NOMO-1 treated with DMSO at 0.1 percent for 48 hours (cell line): ENCODE data around the gene BNC2.

ENCODE experiments used
- DNase-seq: peaks from one replicate; lab custom pipeline; 2025; ENCODE audit not compliant: unreplicated experiment; lab: John Stamatoyannopoulos, UW

Gene BNC2

DNA sequence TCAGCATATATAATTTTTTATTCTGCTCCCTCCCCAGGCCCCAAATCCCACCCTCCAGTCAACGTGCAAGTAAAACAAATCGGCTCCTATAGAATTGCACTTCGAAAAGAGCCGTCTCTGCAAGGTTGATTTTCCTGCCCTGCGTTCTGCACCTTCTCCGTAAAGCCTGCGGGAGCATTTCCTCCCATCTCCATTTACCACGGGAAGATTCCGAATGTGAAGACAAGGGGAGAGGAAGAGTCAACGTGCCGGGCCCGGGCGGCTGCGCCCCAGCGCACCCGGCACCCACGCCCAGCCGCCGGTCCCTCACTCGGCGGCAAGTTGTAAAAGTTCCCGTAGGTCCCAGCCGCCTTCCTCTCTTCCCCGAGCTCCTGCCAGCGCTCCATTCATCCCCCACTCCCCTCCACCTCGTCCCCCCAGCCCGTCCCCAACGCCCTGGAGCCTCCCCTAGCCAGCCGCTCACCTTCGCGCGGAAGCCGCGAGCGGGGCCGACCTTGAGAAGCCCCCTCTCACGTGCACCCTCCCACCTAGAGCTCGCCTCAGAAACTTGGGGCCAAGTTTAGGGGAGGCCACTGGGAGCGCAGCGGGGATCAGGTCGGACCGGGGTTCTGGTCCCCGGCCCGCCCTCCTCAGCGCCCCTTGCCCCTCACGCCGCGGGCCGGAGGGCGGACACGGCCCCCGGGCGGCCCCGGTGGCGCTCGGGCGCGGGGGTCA lies 431 bp downstream of the BNC2 start:
- DNase-seq, result no peak

DNA sequence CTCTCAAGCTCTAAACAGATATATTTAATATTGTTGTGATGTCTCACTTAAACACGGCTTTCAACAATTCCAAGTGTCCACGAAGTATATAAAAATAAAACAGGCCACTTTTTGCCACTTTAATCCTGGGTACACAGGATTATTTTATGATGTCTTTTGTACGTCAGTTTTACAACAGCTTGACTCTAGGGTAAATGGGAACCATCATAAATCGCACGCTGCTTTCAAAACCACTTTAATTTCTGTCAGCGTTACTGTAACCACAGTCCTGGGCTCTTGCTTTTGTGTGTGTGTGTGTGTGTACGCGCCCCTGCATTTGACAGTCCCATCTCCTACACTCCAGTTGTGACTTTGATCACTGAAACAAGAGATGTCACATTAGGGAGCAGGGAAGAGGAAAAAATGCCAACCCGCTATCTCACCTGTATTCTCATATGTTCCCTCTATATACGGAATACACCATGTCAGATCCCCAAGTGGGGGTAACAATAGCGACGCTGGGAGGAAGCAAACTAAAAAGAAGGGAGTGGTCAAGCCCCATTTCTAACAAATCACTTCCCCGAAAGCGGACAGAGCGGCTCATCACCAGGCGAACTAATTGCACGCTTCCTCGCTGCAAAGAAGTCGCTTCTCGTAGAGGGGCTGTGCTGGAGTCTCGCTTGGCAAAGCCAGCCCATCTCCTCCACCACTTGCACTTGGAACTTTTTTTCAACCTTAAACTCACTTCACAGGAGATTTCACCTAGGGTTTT lies 1.2 kb downstream of the BNC2 start:
- no peak for DNase-seq

DNA sequence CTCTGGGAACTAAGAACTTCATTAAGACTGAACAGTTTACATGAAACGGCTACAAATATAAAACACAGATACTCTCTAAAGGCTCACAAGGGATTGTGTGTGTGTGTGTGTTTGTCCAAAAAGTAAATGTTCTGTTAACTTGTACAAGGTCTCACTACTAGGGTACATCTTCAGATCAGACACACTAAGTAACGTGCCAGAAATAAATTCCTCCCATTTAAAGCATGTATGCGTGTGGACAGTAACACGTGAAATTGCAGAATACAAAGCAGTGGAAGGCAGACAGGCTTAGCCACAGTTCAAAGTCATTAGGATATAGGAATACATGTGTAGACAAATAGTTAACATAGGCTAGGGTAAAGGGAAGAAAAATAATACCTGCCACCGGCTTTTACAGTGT lies 1.8 kb downstream of the BNC2 start:
- DNase-seq, result no peak

DNA sequence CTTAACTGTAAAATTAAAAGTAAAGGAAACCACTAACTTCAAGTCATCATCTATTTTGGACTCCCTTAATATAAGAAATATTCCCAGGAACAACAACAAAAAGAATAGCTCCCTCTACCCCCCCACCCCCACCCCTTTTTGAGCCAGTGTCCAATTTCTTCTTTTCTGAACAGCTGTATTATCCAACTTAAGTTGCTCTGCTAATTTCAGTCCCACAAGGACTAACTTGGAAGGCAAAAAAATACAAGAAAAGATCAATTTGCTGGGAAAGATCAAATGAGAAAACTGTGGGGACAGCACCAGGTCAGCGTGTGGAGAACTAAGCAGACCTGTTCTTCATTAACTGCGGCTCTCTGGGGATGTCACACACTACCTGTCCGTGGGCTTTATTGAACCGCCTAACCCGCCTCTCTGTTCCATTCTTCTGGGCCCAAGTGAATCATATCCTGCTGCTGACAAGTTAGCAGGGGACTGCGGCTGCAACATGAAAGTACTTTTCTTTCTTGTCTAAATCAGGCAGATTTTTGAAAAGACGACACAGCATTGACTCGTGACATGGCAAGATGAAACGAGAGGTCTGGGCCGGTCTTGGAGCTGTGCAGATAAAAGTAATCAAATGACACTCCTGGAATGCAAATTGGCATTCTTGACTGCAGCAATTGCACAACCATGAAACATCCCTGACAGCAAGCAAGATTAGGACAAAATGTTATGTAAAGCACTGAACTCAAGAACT lies 2.7 kb downstream of the BNC2 start:
- no peak for DNase-seq

DNA sequence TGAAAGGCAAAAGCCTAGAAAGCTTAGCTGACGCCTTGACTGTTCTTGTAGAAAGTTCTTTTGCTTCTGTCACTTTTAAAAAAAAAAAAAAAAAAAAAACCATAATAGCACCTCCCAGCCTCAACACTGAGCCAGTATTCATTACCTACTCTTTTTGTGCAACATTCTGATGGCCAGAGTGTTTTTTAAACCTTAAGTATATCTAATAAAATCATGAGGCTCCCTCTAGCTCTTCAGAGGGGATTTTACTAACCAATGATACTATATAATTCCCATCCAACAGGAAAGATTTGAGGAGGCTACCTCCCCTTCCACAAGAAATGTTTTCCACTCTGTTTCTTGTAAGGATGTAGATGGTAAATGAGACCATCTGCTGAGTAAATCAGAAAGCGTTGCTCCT lies 3.9 kb downstream of the BNC2 start:
- no peak for DNase-seq

DNA sequence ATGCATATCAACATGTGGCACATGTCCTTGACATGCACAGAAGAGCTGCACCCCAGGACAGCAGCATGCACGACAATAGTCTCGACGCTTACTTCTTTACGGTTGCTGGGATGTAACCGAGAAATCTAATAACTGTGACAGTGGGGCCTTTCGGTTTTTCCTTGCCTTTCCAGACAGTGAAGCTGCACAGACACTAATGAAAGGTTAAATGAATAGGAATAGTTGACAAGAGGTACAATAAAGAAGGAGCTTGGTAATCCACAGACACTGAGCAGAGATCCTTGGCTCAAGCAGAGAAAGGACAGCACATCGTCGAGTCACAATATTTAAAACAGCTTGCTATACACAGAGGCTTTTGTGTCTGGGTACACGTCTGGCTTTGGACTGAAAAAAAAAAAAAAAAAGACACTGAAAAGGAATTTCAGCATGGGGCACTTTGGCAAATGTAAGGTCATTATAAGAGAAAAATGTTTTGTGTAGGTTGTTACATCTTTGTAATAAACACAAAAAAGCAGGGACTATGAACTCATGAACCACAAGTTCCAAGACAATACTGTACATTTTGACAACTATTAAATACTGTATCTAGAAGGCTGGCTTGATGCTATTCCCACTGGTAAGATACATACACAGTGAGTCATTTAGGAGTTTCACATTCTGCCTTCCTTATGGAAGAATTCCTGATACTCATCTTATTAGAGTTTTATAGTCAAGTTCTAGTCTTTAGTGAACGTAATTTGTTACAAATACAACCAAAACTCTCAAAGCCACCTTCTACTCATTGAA lies 5.6 kb downstream of the BNC2 start:
- no peak for DNase-seq

DNA sequence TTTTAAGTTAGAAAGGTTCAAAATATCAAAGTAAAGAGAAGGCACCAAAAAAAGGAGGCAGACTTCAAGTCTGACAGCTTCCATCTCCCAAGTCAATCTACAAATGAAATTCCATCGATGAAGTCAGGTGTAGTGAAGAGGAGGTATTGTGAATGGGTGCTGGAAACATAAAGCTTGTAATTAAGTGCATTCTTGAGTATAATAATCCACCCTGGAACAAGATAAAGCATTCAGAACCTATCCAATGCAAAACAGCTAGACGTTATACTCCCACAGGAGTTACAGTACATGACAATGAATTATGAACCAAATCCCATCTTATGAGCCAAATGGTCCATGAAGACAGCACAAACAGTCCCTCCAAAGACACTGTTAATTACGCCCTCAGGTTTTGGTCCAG lies 22.3 kb downstream of the BNC2 start:
- no peak for DNase-seq

DNA sequence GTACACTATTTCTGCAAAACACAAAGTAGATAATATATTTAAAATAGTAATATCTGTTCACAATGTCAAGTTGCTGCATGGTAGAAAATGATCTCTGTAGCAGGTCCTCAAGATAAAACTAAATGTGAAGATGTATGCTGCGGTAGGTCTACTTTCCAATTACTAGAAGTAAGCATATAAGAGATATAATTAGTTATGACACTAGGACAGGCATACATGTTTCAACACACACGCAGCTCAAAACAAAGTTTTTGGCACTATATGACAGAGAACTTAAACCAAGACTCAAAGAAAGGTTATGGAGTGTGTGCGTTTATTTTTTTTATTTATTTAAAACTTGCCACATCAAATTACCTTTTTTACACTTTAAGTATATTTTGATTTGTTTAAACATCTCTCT lies 23.5 kb downstream of the BNC2 start:
- DNase-seq, result no peak

DNA sequence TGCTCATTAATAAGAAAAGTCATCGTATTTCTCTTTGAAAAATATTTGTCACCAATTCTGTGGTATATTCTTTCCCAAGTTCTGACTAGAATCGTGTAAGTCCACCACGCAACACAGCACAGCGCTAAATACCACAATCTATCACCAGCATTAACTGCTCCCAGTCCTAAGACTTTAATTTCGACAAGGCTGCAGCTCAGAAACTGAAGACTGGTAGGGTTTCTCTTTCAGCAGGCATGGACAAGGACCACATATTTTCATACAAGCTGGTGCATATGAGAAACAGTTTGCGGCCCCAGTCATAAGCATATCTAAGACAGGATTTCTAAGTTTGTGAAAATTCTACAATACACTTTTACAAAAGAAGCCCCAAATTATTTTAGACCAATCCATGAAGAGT lies 24.1 kb downstream of the BNC2 start:
- no peak for DNase-seq

DNA sequence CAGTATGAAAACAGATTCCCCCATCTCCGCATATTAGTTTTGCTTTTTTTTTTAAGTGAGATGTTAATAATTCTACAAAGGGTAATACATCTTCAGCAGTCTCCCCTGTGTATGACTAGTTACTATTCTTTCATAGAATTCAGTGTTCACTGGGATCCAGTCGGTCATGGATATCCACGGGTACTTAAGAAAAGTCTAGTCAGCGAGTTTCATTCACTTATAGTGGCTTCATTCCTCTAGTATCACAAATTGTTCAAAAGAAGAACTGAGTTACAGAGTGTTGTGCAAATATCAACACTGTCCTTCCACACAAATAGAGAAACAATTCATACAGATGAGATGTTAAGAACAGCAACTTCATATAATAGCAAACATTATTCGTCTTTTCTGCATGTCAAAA lies 35.7 kb downstream of the BNC2 start:
- no peak for DNase-seq

DNA sequence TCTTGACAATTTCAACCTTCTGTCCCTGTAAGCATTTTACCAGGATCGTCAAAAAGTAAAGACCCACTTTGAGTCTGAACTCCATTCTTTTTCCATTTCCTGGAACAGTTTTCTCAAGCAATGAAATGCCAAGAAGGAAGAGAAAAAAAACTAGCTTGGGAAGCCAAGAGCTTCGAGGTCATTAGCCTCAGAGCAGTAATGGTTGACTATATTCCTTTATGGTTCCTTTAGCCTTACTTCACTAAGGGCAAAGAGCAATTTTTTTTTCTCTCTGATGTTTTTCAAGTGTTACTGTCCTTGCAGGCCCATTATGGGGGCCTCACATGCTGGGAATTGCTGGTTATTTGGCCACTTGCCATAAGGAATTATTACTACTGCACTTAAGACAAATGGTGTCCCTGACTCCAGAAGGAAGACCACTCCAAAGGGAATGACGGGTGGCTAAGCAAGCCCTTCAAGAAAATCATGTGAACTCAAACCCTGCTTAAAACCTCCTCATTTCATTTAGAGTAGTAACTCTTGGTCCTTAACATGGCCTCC lies 37.1 kb downstream of the BNC2 start:
- no peak for DNase-seq

DNA sequence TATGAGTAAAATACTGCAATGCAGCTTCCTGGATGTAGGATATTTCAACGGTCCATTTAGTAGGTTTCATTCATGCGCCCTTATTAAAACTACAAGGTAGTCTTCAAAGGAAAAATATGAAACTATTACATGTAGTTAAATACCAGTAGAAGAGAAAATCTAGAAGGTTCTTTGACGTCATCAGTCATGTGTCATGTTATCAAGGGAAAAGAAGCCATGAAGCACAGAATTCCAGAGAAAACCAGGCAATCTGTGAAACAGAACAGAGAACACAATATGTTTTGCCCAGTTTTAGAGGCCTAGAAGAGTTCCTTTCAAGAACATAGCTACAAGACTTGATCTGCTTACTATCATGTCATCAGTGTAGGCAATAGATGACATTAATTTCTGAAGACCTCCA lies 38.4 kb downstream of the BNC2 start:
- DNase-seq, result no peak

DNA sequence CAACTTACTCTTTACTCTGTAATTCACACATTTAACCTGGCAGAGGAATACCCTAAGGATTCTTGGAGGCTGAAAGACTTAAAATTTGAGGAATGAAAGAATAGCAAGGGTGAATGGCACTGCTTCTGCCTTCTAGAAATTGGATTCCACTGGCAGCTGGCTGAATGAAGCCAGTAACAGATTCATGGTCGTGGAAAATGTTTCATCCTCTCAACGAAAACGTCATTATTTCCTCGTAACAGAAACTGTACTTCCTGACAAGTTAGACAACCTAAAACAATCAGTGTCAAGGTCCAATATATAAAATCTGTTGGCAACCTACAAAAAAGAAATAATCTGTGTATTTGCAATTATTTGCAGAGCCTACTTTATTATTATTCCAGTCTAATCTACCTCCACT lies 39.7 kb downstream of the BNC2 start:
- DNase-seq, result no peak

DNA sequence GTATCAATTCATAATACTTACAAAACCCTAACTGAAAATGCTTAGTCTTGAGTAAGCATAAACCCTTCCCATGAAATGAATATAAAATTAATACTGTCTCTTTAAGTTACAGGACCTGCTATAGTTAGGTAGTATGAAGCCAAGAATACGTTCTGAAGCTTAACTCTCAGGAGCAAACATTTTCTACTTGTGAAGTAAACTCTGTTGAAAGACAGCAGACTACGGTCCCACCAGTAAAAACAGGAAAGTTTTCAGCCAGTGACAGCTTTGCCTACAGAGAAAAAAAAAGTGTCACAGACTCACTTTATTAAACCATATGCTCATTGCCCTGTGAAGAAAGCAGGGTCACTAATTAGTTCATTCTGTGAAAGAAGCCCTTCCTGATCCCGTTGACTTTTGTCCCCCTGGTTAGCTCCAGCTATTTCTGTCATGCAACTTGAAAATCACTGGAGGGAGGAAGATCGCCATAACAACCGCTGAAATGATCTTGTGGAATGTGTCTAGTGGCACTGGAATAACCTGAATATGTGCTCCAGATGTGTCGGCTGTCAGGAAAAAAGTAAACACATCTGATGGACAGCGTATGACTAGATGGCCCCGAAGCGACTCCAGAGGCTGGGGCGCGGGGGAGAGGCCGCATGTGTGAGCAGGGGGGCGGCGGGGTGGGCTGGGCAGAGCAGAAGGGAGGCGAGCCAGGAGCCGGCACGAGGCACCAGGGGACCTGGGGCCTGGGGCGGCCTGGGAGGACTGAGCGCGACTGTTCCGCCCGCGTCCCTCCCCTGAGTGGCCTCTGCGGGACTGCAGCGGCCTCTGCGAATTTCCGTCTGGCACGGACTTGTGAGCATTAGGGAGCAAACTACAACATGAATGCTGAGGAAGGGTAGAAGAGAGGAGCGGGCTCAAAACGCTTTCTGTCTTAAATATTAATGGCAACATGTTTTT lies 41.9 kb downstream of the BNC2 start:
- DNase-seq, result no peak

DNA sequence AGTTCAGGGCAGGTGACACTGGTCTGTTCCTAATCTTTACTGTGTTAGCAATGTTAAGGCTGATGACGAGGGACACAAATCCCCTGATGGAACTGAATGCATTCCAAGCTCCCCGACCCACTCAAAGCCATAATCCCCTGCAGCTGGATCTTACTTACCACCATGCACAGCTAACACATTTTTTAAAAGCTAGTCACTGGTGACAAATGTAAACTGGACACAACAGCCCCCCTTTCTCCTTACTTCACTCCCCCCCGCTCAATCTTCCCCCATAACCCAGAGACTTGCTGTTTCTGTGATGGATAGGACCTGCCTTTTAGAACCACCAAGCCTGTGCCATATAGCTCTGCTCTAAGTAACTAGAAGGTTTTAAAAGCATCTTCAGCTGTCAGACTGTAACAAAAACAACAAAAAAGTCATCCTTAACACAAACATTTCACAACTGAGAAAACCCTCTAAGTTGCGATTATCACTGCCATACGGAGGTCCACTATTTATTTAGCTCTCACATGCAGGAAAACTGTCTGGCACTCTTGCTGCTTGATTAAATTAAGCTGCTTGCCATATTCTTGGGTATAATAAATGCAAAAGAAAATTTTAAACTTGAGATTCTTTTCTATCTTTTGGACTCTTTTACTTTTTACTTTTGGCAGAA lies 44.4 kb downstream of the BNC2 start:
- no peak for DNase-seq

DNA sequence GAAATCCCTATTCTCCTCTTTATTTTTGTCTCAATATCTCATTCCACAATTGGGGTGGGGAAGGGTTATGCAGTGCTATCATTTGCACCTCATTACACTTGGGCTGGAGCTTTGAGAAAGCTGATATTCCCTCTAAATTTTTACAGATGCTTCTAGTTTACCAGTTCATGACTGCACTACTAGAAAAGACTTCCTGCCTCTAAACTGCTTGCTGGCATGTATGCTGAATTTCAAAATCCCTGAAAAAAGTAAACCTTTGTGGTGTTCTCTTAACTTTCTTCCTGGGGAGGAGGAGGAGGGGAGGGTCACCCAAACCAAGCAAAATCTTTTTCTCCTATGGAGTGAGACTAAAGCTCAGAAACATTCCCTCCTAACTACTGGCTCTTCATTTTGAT lies 45.1 kb downstream of the BNC2 start:
- no peak for DNase-seq

DNA sequence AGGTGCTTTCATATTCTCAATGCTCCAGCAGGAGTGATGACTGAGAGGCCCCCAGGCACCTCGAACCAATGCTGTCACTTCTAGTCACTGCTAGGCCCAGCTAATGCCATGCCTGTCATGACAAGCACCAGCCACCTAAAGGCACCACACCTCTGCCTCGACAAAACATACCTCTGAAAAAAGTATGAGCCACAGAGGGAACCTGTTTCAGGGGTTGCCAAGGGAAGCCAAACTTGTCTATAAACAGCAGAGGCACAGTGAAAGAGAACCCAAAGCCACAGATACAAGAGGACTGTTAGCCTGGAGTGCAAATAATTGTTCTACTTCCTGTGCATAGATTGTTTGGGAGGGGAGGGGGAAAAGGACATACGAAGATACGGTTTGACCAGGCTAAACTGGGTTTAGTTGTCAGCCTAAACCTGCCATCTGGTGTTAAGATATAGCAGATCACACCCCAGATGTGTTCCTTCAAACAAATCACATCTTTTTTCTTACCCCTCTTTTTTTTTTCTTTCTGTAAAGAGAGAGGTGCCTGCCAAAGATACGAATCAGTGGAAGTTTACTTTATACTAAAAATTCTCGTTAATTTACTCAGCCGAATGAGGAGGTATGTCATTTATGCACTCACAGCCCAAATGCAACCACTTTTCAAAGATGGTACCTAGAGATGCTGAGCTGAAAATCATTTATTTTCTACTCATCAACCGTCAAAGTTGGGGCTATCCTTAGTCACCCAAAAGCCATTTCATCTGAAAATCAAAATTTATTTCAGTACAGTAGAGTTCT lies 45.7 kb downstream of the BNC2 start:
- no peak for DNase-seq

DNA sequence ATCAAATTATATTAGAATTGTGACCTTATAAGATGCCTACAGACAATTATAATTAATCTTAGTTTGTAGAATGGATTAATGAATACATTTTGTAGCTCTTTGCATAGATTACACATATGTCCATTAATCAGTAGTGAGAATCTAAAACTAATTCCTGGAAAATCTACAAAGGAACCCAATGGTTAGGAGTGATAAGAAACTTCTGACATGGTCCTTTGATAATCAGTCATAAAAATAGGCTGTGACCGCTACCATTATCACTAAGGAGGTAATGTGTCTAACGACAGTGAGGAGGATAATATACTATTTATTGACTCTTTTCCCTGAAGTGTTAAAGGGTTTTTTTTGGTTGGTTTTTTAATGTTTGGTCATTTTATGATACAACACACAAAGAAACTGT lies 46.6 kb downstream of the BNC2 start:
- DNase-seq, result no peak

DNA sequence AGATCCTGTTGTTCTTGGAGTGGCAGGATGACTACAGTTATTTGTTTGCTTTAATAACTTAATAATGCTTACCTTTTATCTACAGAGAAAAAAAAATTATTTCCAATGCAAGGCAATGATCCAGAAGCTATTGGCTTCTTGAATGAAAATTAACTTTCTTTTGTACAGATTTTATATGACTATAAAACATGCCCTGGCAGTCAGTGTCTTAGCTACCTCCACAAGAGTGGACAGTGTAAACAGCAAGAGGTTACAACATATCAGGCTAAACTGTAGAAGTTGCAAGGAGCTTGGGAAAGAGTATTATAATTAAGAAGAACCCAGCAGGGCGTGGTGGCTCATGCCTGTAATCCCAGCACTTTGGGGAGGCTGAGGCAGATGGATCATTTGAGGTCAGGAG lies 49.1 kb downstream of the BNC2 start:
- DNase-seq, result no peak
